ENCODE results near the gene ATG13. TPM values are rescaled to one million over a fixed set of nuclear protein-coding genes. Genes with fewer than 3 reads are reported as not detected.

Gene ATG13
- total RNA-seq, 4 donors from 2014 or later = 40.9 to 79.4 (median 66.4) TPM

DNA sequence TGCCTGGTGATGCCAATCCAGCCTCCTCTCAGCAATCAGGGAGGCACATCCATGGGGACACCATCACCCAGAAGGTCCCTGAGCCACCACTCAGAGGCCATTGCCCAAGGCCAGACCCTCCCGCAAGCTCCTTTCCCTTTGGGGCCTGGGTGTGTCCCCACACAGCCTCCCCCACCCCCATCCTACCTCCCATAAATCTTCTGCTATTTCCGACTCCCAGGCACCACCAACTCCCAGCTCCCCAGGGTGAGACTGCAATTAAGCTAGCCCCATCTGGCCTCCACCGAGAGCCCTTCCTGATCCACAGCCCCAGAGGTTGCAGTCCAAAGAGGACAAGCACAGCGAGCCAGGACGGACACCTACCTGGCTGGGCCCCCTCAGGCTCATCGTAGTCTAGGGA, 76.7 kb downstream of the ATG13 start:
- Histone ChIP-seq H3K4me1 (peaks cover 29 to 62% (median 41%) of the 10 kb centered on the region in 3 donors), H3K27me3 (no peaks in the 10 kb centered on the region), H3K4me3 (no peak overlapping the region), H3K36me3 (peaks cover 16 to 83% (median 21%) of the 10 kb centered on the region in 3 donors), H3K27ac (peak overlapping the region; percentile 63 to 91 (median 83)), H3K9me3 (no peaks in the 10 kb centered on the region)
- 67 to 74% methylated on average over 1 to 3 of the region's 6 CpGs for WGBS, 2 donors
- no peak for TF ChIP-seq POLR2A (IDR thresholded peaks at IDR 0.05)
- TF ChIP-seq, protein P1, sequence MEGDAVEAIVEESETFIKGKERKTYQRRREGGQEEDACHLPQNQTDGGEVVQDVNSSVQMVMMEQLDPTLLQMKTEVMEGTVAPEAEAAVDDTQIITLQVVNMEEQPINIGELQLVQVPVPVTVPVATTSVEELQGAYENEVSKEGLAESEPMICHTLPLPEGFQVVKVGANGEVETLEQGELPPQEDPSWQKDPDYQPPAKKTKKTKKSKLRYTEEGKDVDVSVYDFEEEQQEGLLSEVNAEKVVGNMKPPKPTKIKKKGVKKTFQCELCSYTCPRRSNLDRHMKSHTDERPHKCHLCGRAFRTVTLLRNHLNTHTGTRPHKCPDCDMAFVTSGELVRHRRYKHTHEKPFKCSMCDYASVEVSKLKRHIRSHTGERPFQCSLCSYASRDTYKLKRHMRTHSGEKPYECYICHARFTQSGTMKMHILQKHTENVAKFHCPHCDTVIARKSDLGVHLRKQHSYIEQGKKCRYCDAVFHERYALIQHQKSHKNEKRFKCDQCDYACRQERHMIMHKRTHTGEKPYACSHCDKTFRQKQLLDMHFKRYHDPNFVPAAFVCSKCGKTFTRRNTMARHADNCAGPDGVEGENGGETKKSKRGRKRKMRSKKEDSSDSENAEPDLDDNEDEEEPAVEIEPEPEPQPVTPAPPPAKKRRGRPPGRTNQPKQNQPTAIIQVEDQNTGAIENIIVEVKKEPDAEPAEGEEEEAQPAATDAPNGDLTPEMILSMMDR (IDR thresholded peaks at IDR 0.05) = no peak
- no peak for DNase-seq
- intact Hi-C loops (cut with DNase I) = no loop called here

DNA sequence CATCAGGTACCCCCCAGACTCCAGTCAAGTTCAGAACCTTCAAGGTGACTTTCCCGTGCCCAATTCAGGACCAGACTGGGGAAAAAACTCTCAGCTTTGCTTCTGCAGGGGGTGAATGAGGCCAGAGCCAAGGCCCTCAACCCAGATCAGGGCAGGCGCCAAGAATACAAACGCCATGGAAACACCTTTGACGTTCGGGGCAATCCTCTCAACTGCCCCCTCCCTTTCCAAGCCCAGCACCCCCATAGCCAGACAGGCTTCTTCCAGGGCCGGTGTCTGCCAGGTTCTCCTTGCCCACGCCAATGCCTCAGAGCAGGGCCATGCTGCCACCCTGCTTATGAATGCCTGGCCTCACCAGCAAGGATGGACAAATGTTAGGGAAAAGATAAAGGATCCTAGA, 77.3 kb downstream of the ATG13 start:
- TF ChIP-seq POLR2A (IDR thresholded peaks at IDR 0.05) = no peak
- TF ChIP-seq, protein P1 (IDR thresholded peaks at IDR 0.05) = no peak
- no peaks in the 10 kb centered on the region for H3K9me3 ChIP-seq
- peaks cover 34 to 67% (median 47%) of the 10 kb centered on the region in 3 donors for H3K4me1 ChIP-seq
- peak overlapping the region; percentile 63 to 91 (median 83) for H3K27ac ChIP-seq
- H3K36me3 ChIP-seq = peaks cover 16 to 77% (median 21%) of the 10 kb centered on the region in 3 donors
- DNase-seq = no peak
- intact Hi-C loops (cut with DNase I) = no loop called here
- H3K4me3 ChIP-seq = no peak overlapping the region
- no peaks in the 10 kb centered on the region for H3K27me3 ChIP-seq
- WGBS, 2 donors = 60 to 100% methylated on average over 1 of the region's 7 CpGs

DNA sequence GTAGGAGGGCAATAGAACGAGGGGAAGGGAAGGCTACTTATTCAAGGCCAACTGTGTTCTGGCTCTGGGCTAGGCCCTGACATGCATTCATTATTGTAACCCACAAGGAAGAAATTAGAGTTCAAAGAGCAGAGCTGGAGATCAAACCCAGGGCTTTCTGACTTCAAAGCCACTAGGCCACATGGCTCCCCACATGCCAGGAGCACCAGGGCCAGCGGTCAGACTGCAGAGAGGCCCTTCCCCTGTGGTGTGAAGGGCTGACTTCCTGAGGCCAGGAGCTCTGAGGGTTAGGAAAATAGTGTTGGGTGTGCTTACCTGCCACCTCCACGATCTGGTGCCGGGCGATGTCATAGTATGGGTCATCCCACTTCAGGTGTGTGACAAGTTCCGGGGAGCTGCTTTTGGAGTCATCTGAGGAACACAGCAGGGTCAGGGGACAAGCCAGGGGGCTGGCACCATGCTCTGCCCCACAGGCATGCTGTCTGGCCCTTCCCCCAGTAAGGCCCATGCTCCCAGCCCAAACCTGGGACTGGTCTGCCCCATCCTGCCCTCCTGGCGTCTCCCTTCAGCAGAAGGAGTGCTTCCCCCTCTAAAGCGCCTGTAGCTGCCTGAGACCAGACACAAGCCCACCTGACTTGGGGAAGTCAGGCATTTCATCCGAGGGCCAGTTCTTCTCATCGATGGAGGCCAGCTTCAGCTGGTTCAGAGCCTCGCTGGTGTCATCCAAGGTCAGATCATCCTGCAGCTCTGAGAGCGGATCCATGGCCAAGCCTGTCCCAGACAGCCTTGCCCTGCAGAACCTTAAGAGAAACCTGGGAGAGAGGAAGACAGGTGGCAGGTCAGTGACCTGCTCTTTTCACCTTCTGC, 78.2 kb downstream of the ATG13 start:
- Histone ChIP-seq H3K27ac (peak overlapping the region; percentile 7 to 91 (median 83)), H3K27me3 (no peaks in the 10 kb centered on the region), H3K9me3 (no peaks in the 10 kb centered on the region), H3K36me3 (peaks cover 16 to 68% (median 21%) of the 10 kb centered on the region in 3 donors), H3K4me1 (peaks cover 34 to 70% (median 49%) of the 10 kb centered on the region in 3 donors), H3K4me3 (no peak overlapping the region)
- TF ChIP-seq, protein P1 (IDR thresholded peaks at IDR 0.05) = no peak
- no peak for TF ChIP-seq POLR2A (IDR thresholded peaks at IDR 0.05)
- 88 to 89% methylated on average over 6 to 8 of the region's 12 CpGs for WGBS, 2 donors
- intact Hi-C loops (cut with DNase I) = no loop called here
- DNase-seq = no peak

DNA sequence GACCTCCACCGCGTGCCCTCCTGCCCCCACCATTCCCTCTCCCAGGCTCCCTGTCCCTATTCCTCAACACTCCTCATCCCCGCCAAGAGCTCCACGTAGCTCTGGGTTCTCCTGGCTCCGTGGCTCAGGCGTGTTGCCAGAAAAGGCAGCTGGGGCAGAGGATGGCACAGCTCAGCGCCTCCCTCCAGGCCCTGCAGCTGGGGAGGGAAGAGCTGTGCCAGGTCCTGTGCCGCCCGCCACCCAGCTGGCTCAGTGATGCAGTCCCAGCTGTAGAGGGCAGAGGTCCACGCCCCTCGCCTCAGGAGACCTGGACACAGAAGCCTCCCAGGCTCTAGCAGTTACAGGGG, 78.8 kb downstream of the ATG13 start:
- no peak for DNase-seq
- H3K4me1 ChIP-seq = peaks cover 34 to 71% (median 49%) of the 10 kb centered on the region in 3 donors
- WGBS, 2 donors = 32% methylated on average over 3 to 7 of the region's 11 CpGs
- H3K4me3 ChIP-seq = no peak overlapping the region
- H3K9me3 ChIP-seq = no peaks in the 10 kb centered on the region
- TF ChIP-seq, protein P1 (IDR thresholded peaks at IDR 0.05) = no peak
- no peak for TF ChIP-seq POLR2A (IDR thresholded peaks at IDR 0.05)
- intact Hi-C loops (cut with DNase I) = no loop called here
- peak overlapping the region; percentile 7 to 91 (median 83) for H3K27ac ChIP-seq
- H3K36me3 ChIP-seq = peaks cover 16 to 62% (median 17%) of the 10 kb centered on the region in 3 donors
- no peaks in the 10 kb centered on the region for H3K27me3 ChIP-seq

DNA sequence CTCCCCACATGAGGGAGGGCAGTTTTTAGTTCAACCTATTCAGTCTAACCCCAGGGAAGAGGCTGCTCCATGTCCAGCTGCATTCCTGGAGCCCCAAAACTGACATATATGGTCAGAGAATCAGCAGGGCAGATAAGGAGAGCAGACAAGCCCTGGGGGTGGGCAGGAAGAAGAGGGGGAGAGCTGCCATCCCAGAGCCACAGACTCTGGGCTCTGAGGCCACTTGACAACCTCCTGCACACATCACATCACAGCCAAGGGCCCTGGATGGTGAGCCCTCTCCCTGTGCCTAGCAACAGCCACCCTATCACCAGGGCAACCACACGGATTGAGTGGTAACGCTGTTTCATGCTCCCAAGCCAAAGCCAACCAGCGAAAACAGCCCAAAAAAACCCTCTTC, 80.0 kb downstream of the ATG13 start:
- TF ChIP-seq, protein P1 (IDR thresholded peaks at IDR 0.05) = no peak
- no peak for TF ChIP-seq POLR2A (IDR thresholded peaks at IDR 0.05)
- Histone ChIP-seq H3K36me3 (peaks cover 11 to 55% (median 14%) of the 10 kb centered on the region in 3 donors), H3K4me1 (peaks cover 40 to 82% (median 58%) of the 10 kb centered on the region in 3 donors), H3K4me3 (peak overlapping the region in 1 of 4 donors; percentile 7), H3K27ac (peak overlapping the region; percentile 7 to 94 (median 78)), H3K9me3 (no peaks in the 10 kb centered on the region), H3K27me3 (no peaks in the 10 kb centered on the region)
- intact Hi-C loops (cut with DNase I) = no loop called here
- 44 to 49% methylated on average over 3 of the region's 3 CpGs for WGBS, 2 donors
- DNase-seq = no peak
